GM21529 (cell line): ENCODE measurements around the gene VPS52.

Experiments used
- ATAC-seq: cut with Tn5 transposase; IDR thresholded peaks from one replicate; pipeline ENCODE4 v1.9.1; 2021; ENCODE audit not compliant: unreplicated experiment

VPS52 gene

DNA sequence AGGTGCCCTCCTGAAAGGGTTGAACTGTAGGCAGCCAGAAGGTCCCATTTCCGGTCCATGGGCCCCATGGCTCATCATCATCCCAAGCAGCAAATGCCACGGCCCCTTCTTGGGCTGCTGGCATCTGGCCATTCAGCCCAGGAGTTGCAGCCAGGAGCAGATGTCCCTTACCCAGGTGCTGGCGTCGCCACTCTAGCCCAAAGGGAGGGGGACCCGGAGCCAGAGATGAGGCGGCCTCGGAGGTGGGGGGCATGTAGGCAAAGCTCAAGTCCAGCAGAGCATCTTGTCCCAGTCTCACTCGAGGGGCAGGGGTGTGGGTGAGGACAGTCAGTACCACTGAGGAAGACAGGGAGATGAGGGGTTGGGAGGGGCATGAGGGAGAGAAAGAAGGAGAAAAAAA is 33.4 kb upstream of the VPS52 start:
- ATAC-seq = no peak

DNA sequence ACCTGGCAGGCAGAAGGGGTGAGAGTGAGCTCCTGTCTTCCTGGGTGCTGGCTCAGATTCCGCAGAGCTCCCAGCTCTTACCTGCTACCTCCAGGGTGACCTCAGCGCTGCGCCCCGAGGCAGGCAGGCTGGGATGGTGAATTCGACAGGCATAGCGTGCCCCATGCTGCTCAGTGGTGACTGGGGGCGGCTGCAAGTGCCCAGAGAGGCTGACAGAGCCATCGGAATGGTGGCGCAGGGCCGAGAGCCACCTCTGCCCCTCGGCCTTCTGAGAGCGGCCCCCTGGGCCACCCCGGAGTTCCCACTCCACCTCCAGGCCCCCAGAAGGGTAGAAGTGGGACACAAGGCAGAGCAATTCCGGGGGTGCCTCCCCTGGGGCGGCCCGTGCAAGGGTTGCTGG is 32.5 kb upstream of the VPS52 start:
- no peak for ATAC-seq

GRCh38 chr6:33301877-33302276 is 30.2 kb upstream of the VPS52 start:
- ATAC-seq = no peak

DNA sequence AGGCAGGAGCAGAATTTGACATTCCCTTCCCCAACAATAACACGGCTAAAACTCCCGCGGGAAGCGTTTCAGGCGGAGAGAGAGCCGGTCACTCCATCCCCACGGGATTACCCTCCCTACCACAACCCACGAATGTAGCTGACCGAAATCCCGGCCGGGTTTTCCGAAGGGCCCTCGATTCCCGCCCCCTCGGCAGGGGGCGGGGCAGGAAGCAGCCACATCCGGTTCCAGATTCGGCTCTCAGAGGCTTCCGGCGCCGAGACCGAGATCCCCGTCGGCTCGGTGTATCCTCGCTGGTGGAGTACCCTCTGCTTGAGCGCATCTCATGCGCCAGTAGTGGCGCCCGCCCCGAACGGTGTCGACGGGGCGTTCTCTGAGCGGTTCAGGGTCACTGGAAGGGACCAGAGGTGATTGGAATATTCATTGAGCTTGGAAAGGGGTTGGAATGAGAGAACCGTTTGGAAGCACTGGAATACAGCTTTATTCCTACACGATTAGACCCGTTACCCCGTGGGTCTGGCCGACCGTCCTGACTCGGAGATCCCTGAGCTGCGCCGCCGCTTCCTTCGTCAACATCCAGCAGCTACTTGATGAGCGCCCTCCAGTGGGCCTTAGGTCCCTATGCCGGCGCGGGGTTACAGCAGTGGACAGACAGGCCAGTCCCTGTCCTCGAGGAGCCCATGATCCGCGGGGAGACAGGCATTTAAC is 27.7 kb upstream of the VPS52 start:
- peak; percentile 74 for ATAC-seq

DNA sequence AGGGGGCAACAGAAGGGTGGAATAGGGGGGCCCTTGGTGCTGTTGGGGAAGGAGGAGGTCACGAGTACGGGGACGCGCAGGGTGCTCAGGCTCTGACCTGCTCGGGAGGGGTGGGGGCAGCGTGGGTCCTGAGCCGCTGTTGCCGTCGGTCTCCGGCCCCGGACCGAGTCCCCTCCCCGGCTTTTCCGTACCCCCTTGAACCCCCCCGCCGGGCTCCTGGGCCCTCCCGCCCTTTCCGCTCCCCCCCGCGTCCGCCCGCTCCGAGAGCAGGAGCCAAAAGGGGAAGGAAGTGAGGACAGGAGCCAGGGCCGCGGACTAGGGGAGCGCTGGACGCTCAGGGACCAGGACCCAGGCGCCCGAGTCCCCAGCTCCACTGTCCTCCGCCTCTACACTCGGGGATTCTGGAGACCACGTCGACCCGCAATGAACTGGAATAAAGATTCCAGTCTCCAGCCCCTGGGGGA is 27.1 kb upstream of the VPS52 start, which contains the start of gene RGL2:
RGL2 (minus strand) TSS at position 170 of the 464 bp plus-strand sequence. CDS start 332 bp downstream, outside the sequence.
- peak; percentile 37 for ATAC-seq

GRCh38 chr6:33297956-33298772 is 26.5 kb upstream of the VPS52 start:
- no peak for ATAC-seq

GRCh38 chr6:33297406-33297955 is 25.8 kb upstream of the VPS52 start:
- no peak for ATAC-seq

DNA sequence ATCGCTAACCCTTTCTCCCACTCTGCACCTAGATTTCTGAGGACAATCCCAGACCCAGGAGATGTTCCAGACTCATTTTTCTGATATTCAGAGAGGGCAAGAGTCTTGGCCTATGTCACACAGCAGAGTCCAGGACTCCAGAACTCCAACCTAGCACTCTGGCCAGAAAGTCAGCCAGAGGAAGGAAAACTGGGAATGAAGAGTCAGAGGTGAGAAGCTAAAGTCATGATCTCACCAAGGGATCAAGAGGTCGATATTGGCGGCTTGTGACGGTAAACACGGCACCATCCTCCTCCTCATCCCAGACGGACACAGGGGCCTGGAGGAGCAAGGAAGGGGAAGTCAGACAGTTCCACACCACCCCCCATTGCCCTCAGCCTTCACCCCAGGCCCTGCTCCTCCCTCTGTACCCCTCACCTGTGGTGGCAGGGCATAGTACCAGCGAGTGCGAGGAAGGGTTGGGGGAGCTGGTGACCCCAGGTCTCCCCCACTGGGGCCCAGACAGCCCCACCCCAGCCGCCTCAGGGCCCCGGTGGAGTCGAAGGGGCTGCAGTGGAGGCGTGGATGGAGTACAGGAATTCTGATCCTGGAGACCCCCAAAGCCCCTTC is 25.2 kb upstream of the VPS52 start:
- ATAC-seq = no peak

GRCh38 chr6:33295621-33296369 is 24.1 kb upstream of the VPS52 start:
- ATAC-seq = no peak

GRCh38 chr6:33294086-33294823 is 22.6 kb upstream of the VPS52 start:
- no peak for ATAC-seq

- no peak for ATAC-seq
These were observed 21.5 kb upstream of the VPS52 start for GRCh38 chr6:33292996-33293682.

- no peak for ATAC-seq
These were observed 18.8 kb upstream of the VPS52 start for GRCh38 chr6:33290459-33290858.

- ATAC-seq = peak; percentile 11
These were observed 18.2 kb upstream of the VPS52 start for GRCh38 chr6:33289784-33290315.

GRCh38 chr6:33288921-33289783 is 17.5 kb upstream of the VPS52 start, which contains the start of the genes PFDN6 and WDR46:
TSS of gene PFDN6 (plus strand) at chr6:33289601. CDS start at chr6:33289857, 256 bp downstream.
TSS of gene WDR46 (minus strand) at chr6:33289239. CDS start at chr6:33289170, 69 bp downstream.
- ATAC-seq = peak; percentile 84

DNA sequence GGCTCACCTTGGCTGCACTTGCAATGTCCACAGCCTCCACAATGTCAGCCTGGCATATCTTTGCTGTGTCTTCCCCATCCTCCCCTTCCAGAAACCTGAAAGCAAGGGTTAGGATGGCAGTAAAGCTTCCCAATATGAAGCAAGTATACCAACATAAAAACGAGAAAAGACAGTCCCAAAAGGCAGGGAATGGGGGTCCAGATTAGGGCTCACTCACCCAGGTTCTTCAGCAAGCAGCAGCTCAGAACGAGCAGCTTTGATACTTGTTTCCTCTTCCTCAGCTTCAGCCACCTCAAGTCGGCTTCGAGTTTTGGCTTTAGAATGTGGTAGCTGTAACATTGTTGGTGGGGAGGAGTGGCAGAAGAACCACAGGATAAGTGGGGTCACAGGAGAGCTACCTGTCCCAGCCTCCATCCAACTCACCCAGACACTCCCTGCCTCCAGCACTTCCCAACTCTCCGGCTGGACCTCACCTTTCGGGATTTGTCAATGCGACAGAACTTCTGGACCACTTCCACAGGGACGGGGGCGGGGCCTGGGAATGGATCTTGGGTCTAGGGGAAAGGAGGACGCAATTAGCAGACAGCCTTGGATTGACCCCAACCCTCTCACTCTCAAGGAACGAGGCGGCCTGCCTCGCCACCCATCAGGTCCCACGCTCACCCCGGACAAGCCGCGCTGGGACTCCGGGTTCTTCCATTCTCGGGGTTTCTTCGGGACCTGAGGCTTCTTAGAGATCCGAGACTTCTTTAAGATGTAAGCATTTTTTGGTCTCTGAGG is 16.7 kb upstream of the VPS52 start:
- no peak for ATAC-seq

- ATAC-seq = no peak
These were observed 15.6 kb upstream of the VPS52 start for GRCh38 chr6:33286946-33287914.
